Mammary epithelial cell (primary cell): ENCODE data around the gene SEPTIN1.

ENCODE experiments used
- CTCF ChIP-seq, 2 donors: IDR thresholded peaks in 1 of 2; conservative IDR thresholded peaks in 1 of 2; 2 replicates each; pipeline ENCODE4 v1.5.1; 2011 to 2012; ENCODE audit warnings: inconsistent platforms in 2 of 2, low read length in 2 of 2, mild to moderate bottlenecking in 2 of 2, control low read depth in 1 of 2, low read depth in 1 of 2; ENCODE audit not compliant: insufficient read depth in 1 of 2; ENCODE audit errors: extremely low read depth in 1 of 2
- EZH2 ChIP-seq: IDR thresholded peaks from 2 replicates; pipeline ENCODE4 v1.6.1; 2012; ENCODE audit warnings: low read length, inconsistent platforms, borderline replicate concordance

- TF ChIP-seq CTCF (conservative IDR thresholded peaks at IDR 0.05 in 1 of 2, IDR thresholded peaks at IDR 0.05 in 1 of 2; ENCODE audit: extremely low read depth in 1 of 2, insufficient read depth in 1 of 2, low read depth in 1 of 2, low read length in 2 of 2) (no peak), EZH2 (no peak)
Measured at GRCh38 chr16:30398661-30399434, 16.5 kb upstream of the SEPTIN1 start.
